SKM-1 treated with dmso at 0.1 percent for 144 hours (cell line): ENCODE data around the gene THSD1.
"Not testable (repeated sequence)": the region's sequence is repeated elsewhere in the genome, so short reads cannot be mapped to it uniquely, and the experiment has no call there.

ENCODE experiments used
- DNase-seq: peaks from one replicate; lab custom pipeline; 2025; ENCODE audit not compliant: unreplicated experiment; lab: John Stamatoyannopoulos, UW

Gene THSD1

GRCh38 chr13:52412128-52412527 lies 6.2 kb upstream of the THSD1 start:
- no peak for DNase-seq

- DNase-seq = no peak
Observed at GRCh38 chr13:52411629-52412028, 5.7 kb upstream of the THSD1 start.

- DNase-seq = not testable (repeated sequence)
Observed at GRCh38 chr13:52408071-52408658, 2.2 kb upstream of the THSD1 start.

- DNase-seq = not testable (repeated sequence)
Observed at GRCh38 chr13:52407436-52407835, 1.5 kb upstream of the THSD1 start.

GRCh38 chr13:52406629-52407028 lies 657 bp upstream of the THSD1 start:
- DNase-seq = no peak

- DNase-seq = no peak
Observed at GRCh38 chr13:52405369-52405766, 604 bp downstream of the THSD1 start.

GRCh38 chr13:52399708-52400107 lies 6.3 kb downstream of the THSD1 start:
- DNase-seq = no peak

GRCh38 chr13:52399046-52399445 lies 6.9 kb downstream of the THSD1 start:
- no peak for DNase-seq

GRCh38 chr13:52395704-52396103 lies 10.3 kb downstream of the THSD1 start:
- DNase-seq = no peak

- DNase-seq = no peak
Observed at GRCh38 chr13:52394586-52394985, 11.4 kb downstream of the THSD1 start.

GRCh38 chr13:52393572-52394357 lies 12.2 kb downstream of the THSD1 start:
- DNase-seq = no peak

- DNase-seq = no peak
Observed at GRCh38 chr13:52387721-52388120, 18.3 kb downstream of the THSD1 start.

GRCh38 chr13:52385870-52386269 lies 20.1 kb downstream of the THSD1 start:
- no peak for DNase-seq

GRCh38 chr13:52383366-52383765 lies 22.6 kb downstream of the THSD1 start:
- no peak for DNase-seq

GRCh38 chr13:52378312-52378711 lies 27.7 kb downstream of the THSD1 start:
- DNase-seq = no peak

GRCh38 chr13:52377898-52378297 lies 28.1 kb downstream of the THSD1 start:
- DNase-seq = no peak

GRCh38 chr13:52374873-52375411 lies 31.0 kb downstream of the THSD1 start:
- DNase-seq = no peak

GRCh38 chr13:52374389-52374788 lies 31.6 kb downstream of the THSD1 start:
- DNase-seq = no peak

- not testable (repeated sequence) for DNase-seq
Observed at GRCh38 chr13:52373277-52373676, 32.7 kb downstream of the THSD1 start.

- no peak for DNase-seq
Observed at GRCh38 chr13:52371736-52372247, 34.2 kb downstream of the THSD1 start.

- DNase-seq = no peak
Observed at GRCh38 chr13:52366291-52366690, 39.7 kb downstream of the THSD1 start.
